ENCODE data around the gene SLC5A9.
"Not testable (repeated sequence)": the region's sequence is repeated elsewhere in the genome, so short reads cannot be mapped to it uniquely, and the experiment has no call there.

Gene SLC5A9

DNA sequence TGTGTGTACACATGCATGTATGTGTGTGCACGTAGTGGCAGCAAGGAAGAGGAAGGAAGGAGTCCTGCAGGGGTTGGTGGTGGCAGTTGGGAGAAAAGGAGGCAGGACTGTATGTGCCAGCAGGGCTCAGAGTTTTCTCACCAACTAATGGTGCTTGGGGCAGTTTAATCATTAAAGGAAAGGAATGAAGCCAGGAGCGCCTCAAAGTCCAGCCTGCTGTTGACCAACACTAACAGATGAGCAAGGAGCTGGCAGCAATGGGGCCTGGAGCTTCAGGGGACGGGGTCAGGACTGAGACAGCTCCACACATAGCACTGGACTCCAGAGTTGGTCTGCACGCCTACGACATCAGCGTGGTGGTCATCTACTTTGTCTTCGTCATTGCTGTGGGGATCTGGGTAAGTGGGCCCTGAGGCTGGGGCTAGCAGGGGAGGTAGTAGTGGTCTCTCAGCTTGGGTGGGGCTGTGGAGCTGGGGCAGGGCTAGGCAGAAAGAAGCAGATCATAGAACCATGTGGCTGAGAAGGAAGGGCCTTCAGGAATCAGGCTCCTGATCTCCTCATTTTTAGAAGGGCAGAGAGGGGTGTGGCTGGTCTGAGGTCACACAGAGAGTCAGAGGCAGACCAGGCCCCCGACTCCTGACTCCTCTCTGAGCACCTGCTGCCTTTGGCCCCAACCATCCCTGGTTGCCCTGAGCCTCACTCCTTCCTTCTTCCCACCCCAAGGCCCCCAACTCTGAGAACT lies at the start of gene SLC5A9:
Gene SLC5A9, plus strand, starts transcription at position 216 of the 742 bp plus-strand sequence. Its CDS starts 21 bp downstream, at position 237.
- no peak for DNase-seq

DNA sequence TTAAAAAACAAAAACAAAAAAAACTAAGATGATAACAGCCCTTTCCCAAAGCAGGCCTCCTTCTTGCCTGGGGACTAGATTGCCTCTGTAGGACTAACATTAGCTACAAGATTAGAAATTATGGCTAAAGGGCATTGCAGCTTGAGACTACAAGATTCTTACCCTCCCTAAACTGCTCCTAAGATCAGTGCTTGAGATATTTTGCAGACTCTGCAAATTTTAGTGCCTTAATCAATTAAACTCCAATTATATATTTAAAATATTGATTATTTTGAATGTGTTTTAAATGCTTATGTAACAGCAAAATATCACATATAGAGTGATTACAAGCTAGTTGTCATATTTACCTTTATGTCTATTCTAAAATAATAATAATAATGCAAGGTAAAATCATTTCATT lies 47.4 kb upstream of the SLC5A9 start:
- DNase-seq = no peak

DNA sequence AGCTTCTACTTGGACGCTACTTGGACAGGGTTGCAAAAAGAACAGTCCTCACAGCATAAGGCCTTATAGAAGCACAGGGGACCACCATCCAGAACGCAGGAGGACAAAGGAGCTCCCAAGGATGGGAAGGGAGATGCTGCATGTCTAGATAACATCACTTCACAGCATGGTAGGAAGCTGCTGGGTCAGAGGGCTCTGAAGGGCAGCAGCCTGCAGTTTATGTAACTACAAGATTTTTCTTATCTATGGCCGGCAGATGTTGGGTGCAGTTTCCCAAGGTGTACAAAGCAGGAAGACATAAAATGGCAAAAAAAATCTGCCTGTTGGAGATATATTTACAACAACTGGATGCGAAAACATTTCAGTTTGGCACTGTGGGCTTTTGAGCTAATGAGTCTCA lies 45.3 kb upstream of the SLC5A9 start:
- no peak for DNase-seq

DNA sequence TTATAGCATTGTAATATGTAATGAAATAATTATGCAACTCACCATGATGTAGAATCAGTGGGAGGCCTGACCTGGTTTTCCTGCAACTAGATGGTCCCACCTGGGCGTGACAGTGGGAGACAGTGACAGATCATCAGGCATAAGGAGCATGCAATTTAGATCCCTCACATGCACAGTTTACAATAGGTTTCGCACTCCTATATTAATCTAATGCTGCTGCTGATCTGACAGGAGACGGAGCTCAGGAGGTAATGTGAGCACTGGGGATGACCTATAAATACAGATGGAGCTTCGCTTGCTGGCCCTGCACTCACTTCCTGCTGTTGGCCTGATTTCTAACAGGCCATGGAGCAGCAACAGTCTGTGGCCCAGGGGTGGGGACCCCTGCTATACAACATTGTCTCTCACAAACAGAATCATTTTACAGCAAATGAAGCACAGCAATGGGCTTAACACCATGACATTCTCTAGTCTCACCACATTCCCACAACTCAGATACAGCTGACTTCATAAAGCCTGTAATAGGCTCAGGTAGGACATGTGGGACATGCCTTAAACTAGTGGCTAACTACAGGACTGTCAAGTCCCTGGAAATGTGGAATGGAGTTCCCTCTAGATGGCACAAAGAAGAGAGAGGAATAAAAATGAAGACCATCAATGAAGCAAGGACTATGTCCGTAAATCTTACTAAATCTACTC lies 40.7 kb upstream of the SLC5A9 start:
- peak; percentile 42 for DNase-seq

DNA sequence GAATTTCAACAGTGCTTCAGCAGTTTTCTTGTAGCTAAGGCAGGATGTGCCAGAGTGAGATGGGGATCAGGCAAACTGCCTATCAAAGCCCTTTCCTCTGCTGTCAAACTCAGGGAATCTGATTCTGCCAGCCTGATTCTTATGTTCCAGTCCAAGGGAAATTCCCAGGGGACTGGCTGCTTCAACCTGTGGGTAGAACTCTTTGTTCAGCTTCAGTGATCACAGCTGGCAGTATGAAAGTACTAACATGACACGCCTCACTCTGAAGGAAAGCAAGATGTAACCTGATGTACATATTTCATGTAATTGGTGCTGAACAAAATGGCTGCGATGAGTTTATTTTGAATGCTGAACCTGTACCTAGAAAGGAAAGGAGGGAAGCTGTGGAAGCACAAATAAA lies 40.1 kb upstream of the SLC5A9 start:
- DNase-seq = peak; percentile 96

DNA sequence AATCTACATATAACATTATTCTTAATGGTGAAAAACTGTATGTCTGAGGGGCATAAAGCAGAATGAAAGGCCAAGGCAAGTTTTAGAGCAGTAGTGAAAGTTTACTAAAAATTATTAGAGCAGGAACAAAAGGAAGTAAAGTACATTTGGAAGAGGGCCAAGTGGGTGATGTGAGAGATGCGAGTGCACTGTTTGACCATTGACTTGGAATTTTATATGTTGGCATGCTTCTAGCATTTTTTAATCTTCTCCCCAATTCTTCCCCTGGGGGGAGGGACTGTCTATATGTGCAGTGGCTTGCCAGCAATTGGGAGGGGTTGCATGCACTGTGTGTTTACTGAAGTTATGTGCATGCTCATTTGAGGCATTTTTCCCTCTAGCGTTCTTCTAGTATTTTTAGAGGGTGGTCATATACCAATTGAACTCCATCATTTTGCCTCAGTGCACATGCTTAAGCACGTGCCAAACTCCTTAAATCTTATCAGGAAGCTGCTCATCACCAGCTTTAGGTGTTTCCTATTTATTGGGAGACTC lies 36.1 kb upstream of the SLC5A9 start:
- no peak for DNase-seq

DNA sequence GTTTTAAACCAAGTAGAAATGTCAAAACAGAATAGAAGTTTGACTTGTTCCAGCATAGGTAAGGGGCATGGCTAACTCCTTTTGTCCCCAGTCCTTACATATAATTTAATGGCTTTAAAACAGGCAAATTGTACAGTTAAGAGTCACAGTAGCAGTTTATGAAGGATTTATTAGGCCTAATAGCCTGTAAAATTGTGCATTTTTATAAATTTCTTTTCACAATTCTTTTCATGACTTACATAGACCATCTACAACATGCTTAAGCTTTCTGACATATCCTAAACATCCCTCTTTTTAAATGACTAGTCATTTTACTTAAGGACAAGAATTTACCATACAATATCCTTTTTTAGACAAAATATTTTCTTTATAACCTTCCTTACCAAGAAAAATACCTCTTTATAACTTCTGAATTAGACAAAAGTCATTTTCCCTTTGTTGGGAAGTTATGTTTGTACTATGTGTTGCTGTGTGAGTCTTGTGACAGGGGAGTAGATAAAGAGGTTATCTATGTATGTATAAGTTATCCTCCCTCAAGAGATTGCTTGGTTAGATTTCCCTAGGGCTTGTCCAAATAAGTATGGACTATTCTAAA lies 34.5 kb upstream of the SLC5A9 start:
- DNase-seq = no peak

DNA sequence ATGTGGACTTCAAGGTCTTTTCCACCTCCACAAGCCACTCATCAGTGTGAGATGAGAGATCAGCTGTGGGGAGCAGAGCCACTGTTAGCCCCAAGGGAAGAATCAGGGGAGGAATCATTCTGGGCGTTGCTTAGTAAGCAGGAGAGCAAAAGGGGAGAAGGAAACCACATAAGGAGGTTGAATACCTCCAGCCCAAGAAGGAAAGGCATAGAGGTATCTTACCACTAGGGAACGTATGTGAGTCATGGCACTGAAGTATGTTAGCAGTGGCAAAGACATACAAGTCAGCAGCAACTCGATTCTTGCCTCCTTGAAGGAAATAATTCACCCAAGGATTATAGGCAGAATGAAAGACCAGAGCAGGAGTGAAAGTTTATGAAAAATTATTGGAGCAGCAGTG lies 31.6 kb upstream of the SLC5A9 start:
- DNase-seq = no peak

DNA sequence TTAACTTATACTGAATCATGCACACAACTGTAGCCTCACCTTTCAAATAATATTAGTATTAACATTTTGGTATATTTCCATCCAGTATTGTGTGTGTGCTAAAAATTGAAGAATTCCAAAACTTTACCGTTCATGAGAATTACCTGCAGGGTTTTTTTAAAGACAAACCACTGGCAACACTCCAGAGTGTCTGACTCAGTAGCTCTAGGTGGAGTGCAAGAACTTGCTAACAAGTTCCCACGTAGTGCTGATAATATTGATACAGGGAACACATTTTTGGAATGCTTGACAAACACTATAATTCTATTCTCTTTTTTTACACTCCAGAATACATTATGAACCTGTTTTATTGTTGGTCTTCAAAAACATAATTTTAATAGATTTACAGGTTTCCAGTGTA lies 27.7 kb upstream of the SLC5A9 start:
- DNase-seq = no peak

DNA sequence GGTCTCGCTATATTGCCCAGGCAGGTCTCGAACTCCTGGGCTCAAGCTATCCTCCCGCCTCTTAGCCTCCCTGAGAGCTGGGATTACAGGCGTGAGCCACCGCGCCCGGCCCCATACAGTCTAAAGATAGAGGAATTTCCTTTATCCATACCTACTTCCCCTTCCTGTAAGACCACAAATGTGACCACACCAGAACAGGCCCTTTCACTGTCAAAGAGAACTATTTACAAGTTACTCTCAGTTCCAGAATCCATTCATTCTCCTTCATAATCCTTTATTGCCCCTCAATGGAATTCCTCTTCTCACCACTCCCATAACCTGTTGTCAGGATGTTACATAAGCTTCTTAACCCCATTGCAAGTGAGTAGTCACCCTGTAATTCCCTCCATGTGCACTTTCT lies 26.3 kb upstream of the SLC5A9 start:
- peak; percentile 58 for DNase-seq

DNA sequence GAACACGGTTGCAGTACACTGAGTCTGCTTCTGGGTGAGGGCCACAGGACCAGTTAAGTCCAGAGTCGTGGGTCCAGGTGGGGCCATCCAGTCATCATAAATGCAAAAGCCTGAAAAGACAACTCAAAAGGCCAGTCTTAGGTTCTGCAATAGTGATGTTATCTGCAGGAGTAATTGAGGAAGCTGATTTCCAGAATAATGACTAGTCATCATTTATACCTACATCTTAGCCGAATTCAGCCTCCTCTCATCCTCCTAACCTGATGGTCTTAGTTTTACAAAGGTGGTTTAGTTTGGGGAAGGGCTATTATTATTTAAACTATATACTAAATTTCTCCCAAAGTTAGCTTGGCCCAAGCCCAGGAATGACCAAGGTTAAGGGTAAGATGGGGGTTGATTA lies 23.5 kb upstream of the SLC5A9 start:
- no peak for DNase-seq

DNA sequence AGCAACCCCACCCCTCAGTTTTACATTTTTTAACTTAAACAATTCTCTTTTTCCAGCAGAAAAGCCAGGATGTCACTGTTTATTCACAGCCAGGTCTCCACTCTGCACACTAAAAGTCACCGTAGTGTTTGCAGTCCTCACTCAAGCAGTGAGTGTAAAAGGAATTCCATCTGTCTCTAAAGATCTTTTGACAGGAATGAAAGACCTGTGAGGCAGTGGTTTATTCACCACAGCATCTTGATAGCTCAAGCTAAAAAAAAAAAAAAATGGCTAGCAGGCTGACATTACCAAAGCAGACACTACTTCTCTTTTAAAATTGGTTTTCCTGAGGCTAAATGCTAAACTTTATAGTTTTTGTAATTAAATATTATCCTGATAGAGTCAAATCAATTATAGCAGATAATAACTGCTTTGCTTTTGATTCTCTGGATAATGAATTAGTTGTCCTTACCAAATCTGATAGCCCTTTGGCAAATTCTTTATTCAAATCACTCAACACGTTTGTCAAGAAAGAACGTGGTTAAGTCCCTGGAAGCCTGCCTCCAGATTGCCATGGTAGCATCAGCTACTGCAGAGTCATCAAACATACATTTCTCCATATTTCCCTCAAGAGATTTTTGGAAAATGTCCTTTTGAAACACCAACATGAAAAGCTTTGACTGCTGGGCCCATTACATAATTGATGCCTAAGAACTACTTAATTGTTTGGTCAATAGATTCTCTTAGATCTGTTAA lies 22.2 kb upstream of the SLC5A9 start:
- DNase-seq = no peak

DNA sequence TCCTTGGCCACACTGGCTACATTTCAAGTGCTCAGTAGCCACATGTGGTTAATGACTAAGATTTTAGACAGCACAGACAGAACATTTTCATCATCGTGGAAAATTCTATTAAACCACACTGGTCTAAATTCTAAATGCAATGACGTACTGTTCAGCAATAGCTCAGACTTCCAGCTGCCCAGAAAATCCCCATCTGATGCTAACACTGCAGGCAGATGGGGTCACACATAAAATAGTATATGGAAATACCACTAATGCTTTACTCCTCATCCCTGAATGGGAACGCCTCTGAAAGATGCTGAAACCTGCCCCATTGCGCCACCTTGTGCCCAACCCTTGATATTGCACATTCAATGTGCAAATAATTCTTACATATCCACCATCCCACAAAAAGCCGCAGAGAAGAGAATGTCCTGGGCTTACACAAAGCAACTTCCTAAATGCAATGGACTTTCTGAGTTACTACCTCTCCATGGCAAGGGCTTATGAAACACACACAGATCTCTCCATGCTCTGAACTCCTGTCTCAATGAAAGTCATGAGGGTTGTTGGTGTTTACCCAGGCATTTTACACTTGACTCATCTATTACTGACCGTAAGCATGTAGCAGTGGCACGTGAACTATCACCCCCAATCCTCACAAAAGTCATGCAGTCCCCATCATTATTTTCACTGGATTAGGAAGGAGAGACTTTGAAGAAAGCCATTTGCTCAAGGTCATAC lies 20.3 kb upstream of the SLC5A9 start:
- peak; percentile 86 for DNase-seq

DNA sequence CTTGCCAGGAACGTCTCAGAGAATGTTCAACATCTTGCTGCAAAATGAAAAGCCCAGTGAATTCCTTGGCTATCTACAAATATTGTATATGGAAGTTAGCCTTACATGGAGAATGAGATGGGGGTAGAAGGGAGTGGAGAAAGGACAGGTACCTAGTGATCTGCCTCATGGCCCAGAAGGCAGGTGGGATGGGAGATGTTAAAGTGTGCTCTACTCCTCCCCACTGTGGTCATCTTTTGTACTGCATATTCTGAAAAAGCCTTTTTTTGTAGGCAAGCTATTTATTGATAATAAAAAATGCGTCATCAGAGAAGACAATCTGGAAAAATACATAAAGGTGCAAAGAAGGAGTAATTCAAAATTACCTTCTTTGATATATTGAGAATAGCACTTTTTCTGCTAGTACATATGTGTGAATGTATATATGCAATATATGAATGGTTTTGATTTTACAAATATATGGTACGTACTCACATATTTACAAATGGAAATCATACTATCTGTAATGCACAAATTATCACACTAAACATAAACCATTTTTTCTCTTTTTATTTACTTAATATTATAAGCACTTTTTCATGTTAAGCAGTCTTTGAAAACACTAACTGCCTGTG lies 19.1 kb upstream of the SLC5A9 start:
- peak; percentile 67 for DNase-seq

DNA sequence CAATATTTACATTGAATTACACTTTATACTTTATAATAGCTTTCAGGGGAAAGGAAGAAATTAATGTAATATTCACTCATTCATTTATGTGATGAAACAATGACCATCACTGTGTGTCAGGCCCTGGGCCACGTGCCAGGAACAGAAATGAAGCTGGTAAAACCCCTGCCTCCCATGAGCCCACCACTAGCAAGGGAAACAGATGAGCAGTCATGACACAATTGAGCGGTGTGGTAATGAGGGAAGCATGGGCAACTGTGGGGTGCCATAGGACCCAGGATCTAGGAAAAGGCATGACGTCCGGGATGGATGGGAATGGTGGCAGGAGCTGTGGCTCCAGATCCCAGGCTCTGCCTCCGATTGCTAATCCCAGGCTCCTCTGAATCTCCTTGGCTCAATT lies 17.0 kb upstream of the SLC5A9 start:
- peak; percentile 18 for DNase-seq

DNA sequence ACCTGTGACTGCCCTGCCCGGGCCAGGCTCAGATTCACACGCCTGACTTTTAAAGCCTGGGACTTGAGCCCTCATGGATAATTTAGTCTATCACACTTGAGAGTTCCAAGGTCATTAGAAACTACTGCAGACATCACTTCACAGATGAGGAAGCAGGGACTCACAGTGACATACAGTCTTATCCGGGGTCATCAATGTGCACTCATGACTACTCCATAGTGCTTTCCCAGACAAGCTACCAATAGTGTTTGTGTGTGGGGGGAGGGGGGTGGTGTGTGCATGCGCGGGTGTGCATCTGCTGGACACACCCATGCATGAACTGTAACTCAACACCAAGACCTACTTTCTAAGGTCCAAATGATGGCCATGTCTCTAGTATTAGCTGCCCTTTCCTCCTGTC lies 16.1 kb upstream of the SLC5A9 start:
- DNase-seq = no peak

DNA sequence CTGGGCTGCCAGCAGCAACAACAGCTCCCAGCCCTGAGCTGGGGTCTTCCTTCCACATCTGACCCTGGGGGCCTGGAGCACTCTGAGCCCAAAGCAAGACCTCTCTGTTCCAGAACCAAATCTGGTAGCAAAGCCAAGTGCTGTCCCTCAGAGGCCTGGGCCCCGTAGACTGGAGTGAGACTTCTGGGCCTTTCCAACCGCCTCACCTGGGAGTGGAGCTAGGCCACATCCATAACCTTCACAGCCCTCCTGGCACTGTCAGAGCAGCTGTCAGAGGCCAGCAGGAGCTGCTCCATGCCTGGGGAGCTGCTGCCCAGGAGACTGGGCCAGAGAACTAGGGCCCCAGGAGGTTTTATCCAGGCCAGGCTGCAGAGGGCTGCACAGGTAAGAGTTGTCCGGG lies 15.4 kb upstream of the SLC5A9 start:
- no peak for DNase-seq

DNA sequence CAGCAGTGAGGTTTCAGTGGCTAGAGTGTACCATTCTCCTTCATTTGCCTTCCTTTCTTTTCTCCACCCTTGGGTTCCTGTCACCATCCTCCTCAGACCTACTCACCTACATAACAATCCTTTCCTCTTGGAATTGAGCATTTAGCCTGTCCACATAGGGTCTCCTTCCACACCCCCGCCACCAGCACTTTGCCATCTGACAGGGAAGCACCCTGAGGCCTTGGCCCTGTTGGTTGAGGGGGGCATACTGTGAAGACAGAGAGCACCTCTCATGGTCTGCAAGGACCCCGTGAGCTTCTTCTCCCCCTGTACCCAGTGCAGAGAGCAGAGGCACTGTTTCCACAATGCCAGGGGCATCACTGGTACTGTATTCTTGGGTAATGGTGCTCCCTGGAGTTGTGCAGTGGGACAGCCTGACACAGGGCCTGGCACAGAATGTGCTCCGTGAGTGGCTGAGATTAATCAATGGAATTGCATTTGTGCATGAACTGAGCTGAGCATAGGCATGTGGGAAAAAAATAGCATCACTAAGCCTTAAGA lies 14.9 kb upstream of the SLC5A9 start:
- DNase-seq = no peak

DNA sequence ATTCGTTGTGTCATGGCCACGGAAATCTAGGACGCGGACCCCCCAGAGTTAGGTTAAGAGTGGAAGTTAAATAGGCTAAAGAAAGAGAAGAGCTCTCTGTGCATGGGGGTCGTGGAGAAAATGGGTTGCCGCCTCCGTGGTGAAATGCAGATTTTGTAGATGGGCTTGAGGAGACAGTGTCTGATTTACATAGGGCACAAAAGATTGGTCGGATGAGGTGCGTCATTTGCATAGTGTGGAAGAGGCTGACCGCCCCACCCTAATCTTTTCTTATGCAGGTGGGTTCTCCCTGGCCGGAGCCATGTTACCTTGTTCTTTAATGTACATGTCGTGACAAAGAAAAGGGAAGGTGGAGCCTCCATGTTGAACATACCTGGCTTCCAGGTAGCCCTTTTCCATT lies 14.3 kb upstream of the SLC5A9 start:
- peak; percentile 48 for DNase-seq

DNA sequence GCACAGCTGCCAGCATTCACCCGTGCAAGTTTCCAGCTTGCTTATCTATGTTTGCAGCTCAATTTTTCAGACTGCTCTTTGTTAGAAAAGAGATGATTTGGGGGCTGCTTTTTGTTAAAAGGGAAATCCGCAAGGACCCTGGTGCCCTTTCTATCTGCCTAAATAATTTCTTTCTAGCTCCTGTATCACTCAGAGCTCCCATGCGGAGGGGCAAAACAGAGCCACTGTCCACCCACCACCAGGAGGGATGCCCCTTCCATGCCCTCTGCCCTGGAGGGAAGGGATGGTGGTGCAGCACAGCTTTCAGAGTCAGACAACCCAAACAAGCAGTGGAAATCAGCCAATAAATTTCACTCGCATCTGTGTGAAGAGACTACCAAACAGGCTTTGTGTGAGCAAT lies 13.9 kb upstream of the SLC5A9 start:
- no peak for DNase-seq

DNA sequence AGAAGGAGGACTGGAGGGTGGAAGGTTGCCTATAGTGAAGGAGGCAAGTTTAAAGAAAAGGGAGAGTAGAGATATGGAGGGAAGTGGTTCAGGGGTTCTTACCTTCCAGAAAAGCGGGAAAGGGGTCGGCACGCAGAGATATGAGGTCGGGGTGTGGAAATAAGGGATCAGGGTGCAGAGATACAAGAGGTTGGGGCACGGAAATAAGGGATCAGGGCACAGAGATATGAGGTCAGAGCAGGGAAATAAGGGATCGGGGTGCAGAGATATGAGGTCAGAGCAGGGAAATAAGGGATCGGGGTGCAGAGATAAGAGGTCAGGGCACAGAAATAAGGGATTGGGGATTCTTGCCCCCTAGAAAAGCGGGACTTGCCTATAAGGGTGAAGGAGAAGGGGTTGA lies 9.1 kb upstream of the SLC5A9 start:
- DNase-seq = not testable (repeated sequence)

DNA sequence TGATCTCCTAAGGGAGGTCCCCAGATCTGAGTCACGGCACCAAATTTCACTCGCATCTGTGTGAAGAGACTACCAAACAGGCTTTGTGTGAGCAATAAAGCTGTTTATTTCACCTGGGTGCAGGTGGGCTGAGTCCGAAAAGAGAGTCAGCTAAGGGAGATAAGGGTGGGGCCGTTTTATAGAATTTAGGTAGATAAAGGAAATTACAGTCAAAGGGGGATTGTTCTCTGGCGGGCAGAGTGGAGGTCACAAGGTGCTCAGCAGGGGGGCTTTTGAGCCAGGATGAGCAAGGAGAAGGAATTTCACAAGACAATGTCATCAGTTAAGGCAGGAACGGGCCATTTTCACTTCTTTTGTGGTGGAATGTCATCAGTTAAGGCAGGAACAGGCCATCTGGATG lies 8.2 kb upstream of the SLC5A9 start:
- DNase-seq = not testable (repeated sequence)

All from NCI-H82 (cell line).